DOHH2 (cell line): Measurements from ENCODE around the gene TAS2R40.

ENCODE experiments used
- H3F3A ChIP-seq: fragments of 200-600 bp; sonication (generic), shearing (Covaris generic); 2 replicates; pipeline ENCODE4 v1.6.0; 2016; ENCODE audit warnings: antibody characterized with exemption, mild to moderate bottlenecking; ENCODE audit not compliant: control insufficient read depth, insufficient read depth
- H3K27ac ChIP-seq: fragments of 200-600 bp; sonication (generic); 2 replicates; pipeline ENCODE4 v1.5.1; 2014; ENCODE audit warnings: low read depth, mild to moderate bottlenecking, low read length, moderate library complexity
- H3K27me3 ChIP-seq: fragments of 200-600 bp; sonication (generic); 2 replicates; pipeline ENCODE4 v1.6.1; 2014; ENCODE audit warnings: mild to moderate bottlenecking, low read length, mixed read lengths; ENCODE audit not compliant: control insufficient read depth
- H3K36me3 ChIP-seq: fragments of 200-600 bp; sonication (generic); 2 replicates; pipeline ENCODE4 v1.6.1; 2014; ENCODE audit warnings: mild to moderate bottlenecking, low read length, moderate library complexity, mixed read lengths; ENCODE audit not compliant: control insufficient read depth
- H3K4me1 ChIP-seq: fragments of 200-600 bp; sonication (generic); 2 replicates; pipeline ENCODE4 v1.6.1; 2014; ENCODE audit warnings: mild to moderate bottlenecking, low read length, mixed read lengths; ENCODE audit not compliant: control insufficient read depth
- H3K4me2 ChIP-seq: fragments of 200-600 bp; sonication (generic); 2 replicates; pipeline ENCODE4 v1.6.0; 2014; ENCODE audit warnings: mild to moderate bottlenecking, low read length, moderate library complexity
- H3K4me3 ChIP-seq: fragments of 200-600 bp; sonication (generic); 2 replicates; pipeline ENCODE4 v1.5.1; 2014; ENCODE audit warnings: mild to moderate bottlenecking, low read length, mixed read lengths
- H3K79me2 ChIP-seq: fragments of 200-600 bp; sonication (generic); 2 replicates; pipeline ENCODE4 v1.6.1; 2014; ENCODE audit warnings: mild to moderate bottlenecking, low read length, mixed read lengths; ENCODE audit not compliant: control insufficient read depth
- H3K9me2 ChIP-seq: fragments of 200-600 bp; sonication (generic); replicated peaks from 2 replicates; pipeline ENCODE4 v1.6.1; 2014; ENCODE audit warnings: mild to moderate bottlenecking, low read length, mixed read lengths; ENCODE audit not compliant: control insufficient read depth
- H3K9me3 ChIP-seq: fragments of 200-600 bp; sonication (generic); 2 replicates; pipeline ENCODE4 v1.6.1; 2014; ENCODE audit warnings: antibody characterized with exemption, low read length, mixed read lengths; ENCODE audit not compliant: control insufficient read depth, insufficient read depth
- H4K20me1 ChIP-seq: fragments of 200-600 bp; sonication (generic); 2 replicates; pipeline ENCODE4 v1.6.0; 2014; ENCODE audit warnings: low read depth, mild to moderate bottlenecking, antibody characterized with exemption, low read length, moderate library complexity; ENCODE audit not compliant: control insufficient read depth, insufficient read depth
- CTCF ChIP-seq: fragments of 200-600 bp; sonication (generic); IDR thresholded peaks from one replicate; pipeline ENCODE4 v1.5.1; 2014; ENCODE audit warnings: antibody characterized with exemption, mild to moderate bottlenecking, low read depth, low read length; ENCODE audit not compliant: poor library complexity, severe bottlenecking
- EZH2phosphoT487 ChIP-seq: fragments of 200-600 bp; sonication (generic); IDR thresholded peaks from 2 replicates; pipeline ENCODE4 v1.6.1; 2017; ENCODE audit warnings: borderline replicate concordance, mild to moderate bottlenecking, antibody characterized with exemption, low read length, moderate library complexity, mixed read lengths

TAS2R40 gene

GRCh38 chr7:143234533-143234875 is 12.7 kb downstream of the TAS2R40 start:
- Histone ChIP-seq H3K79me2 (no peaks in the 10 kb centered on the region), H3K9me3 (peaks cover 9% of the 10 kb centered on the region), H3K27ac (no peak overlapping the region), H3K4me3 (no peak overlapping the region), H3F3A (no peaks in the 10 kb centered on the region), H3K9me2 (no peaks in the 10 kb centered on the region), H3K27me3 (peaks cover 18% of the 10 kb centered on the region), H3K36me3 (no peaks in the 10 kb centered on the region), H4K20me1 (no peaks in the 10 kb centered on the region), H3K4me1 (no peaks in the 10 kb centered on the region), H3K4me2 (no peak overlapping the region)
- TF ChIP-seq CTCF (no peak), EZH2phosphoT487 (no peak)

- peaks cover 9% of the 10 kb centered on the region for H3K9me3 ChIP-seq
- H3F3A ChIP-seq: no peaks in the 10 kb centered on the region
- no peaks in the 10 kb centered on the region for H4K20me1 ChIP-seq
- H3K27ac ChIP-seq: no peak overlapping the region
- H3K4me2 ChIP-seq: no peak overlapping the region
- peaks cover 19% of the 10 kb centered on the region for H3K27me3 ChIP-seq
- H3K9me2 ChIP-seq: no peaks in the 10 kb centered on the region
- no peak for TF ChIP-seq CTCF
- TF ChIP-seq EZH2phosphoT487: no peak
- no peak overlapping the region for H3K4me3 ChIP-seq
- H3K79me2 ChIP-seq: no peaks in the 10 kb centered on the region
- H3K36me3 ChIP-seq: no peaks in the 10 kb centered on the region
- peaks cover 4% of the 10 kb centered on the region; the same call in 1 of the 2 replicates for H3K4me1 ChIP-seq
Measured at GRCh38 chr7:143235561-143235960, 13.7 kb downstream of the TAS2R40 start.

GRCh38 chr7:143236408-143236990 is 14.7 kb downstream of the TAS2R40 start:
- H3K79me2 ChIP-seq: no peaks in the 10 kb centered on the region
- no peaks in the 10 kb centered on the region for H4K20me1 ChIP-seq
- peaks cover 9% of the 10 kb centered on the region for H3K9me3 ChIP-seq
- H3K4me1 ChIP-seq: peaks cover 8% of the 10 kb centered on the region
- H3K27ac ChIP-seq: no peak overlapping the region
- H3K9me2 ChIP-seq: no peaks in the 10 kb centered on the region
- no peaks in the 10 kb centered on the region for H3F3A ChIP-seq
- no peak overlapping the region for H3K4me2 ChIP-seq
- H3K4me3 ChIP-seq: no peak overlapping the region
- peaks cover 15% of the 10 kb centered on the region for H3K27me3 ChIP-seq
- H3K36me3 ChIP-seq: no peaks in the 10 kb centered on the region
- TF ChIP-seq CTCF (no peak), EZH2phosphoT487 (no peak)
